Stimulated activated CD8-positive, alpha-beta memory T cell treated with anti-CD3 and anti-CD28 coated beads, Interleukin-15, amount 100 ng/mL, for 48 hours (primary cell): Measurements from ENCODE around the gene AAMP.
"Not testable (repeated sequence)": the region's sequence is repeated elsewhere in the genome, so short reads cannot be mapped to it uniquely, and the experiment has no call there.

ENCODE experiments used
- DNase-seq, 2 donors: peaks; one replicate each; pipeline ENCODE4 v3.0.0-alpha.2; 2020; ENCODE audit warnings: low read depth in 2 of 2

The AAMP gene, protein sequence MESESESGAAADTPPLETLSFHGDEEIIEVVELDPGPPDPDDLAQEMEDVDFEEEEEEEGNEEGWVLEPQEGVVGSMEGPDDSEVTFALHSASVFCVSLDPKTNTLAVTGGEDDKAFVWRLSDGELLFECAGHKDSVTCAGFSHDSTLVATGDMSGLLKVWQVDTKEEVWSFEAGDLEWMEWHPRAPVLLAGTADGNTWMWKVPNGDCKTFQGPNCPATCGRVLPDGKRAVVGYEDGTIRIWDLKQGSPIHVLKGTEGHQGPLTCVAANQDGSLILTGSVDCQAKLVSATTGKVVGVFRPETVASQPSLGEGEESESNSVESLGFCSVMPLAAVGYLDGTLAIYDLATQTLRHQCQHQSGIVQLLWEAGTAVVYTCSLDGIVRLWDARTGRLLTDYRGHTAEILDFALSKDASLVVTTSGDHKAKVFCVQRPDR

DNA sequence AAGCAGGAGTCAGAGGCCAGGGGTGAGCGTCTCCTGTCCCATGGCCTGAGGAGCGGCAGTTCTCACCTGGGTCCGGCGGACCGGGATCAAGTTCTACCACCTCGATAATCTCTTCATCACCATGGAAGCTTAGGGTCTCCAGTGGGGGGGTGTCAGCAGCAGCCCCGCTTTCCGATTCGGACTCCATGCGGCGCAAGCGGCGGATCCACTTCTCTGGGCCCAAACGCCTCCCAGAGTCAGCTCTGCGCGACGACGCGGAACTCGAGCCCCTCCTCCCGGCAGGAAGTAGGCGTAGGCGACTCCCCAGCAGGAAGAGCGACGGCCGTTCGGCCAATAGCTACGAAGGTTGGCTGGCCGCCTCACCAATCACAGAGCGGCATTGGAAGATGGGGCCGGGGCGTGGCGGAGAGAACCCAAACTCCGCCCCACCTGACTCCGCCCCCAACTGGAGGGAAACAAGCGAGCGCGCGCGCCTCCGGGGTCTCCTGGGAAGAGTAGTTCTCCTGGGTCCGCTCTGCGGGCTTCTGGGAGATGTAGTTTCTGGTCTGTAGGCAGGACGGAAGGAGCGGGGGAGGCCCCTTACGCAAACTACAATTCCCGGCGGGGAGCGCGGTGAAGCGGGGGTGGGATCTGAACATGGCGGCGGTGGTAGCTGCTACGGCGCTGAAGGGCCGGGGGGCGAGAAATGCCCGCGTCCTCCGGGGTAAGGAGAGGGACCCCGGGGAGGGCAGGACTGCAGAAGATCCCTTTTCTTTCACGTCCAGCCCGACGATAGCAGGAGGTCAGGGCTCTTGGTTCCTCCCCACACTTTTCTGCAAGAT lies at the start of gene AAMP, which contains the start of gene PNKD:
Gene AAMP, minus strand, starts transcription at position 238 of the 821 bp plus-strand sequence. Its CDS starts 51 bp downstream, at position 187.
Gene PNKD, plus strand, starts transcription at position 620 of the 821 bp plus-strand sequence. Its CDS starts 17 bp downstream, at position 637.
- peak; percentile 100 for DNase-seq

DNA sequence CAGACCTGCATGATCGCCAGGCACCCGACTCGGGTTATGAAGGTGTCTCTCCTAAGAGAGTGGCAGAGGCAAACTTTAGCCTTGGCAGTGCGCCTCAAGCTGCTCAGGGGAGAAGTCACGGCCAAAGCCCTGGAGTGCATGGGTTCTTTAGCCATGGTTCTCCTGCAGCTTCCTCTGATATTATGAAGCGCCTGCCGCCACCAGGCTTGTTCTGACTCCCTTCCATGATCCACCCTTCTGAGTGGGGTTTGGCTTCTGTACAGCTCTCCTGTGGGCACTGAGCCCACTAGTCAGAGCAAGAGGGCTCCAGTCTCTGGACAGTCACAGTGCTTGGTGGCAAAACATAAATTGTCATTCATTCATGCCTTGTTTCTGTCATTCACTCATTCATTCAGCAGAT lies 48.3 kb upstream of the AAMP start:
- DNase-seq: no peak

DNA sequence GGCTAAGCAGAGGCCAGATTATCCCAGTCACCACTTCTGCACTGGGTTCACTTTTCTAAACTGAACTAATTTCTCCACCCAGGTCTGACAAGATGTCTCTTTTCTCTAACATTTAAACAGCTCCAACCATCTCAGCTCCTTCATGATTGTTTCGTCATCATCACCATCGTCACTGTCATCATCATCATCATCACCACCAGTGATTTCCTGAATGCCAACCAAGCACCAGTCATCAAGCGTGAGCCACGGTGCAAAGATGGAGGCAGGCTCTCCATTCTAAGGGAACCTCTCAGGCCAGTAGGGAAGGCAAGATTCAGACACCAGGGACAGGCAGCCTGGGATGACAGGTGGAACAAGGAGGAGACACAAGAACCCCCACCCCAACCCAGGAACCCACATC lies 47.9 kb upstream of the AAMP start:
- no peak for DNase-seq

DNA sequence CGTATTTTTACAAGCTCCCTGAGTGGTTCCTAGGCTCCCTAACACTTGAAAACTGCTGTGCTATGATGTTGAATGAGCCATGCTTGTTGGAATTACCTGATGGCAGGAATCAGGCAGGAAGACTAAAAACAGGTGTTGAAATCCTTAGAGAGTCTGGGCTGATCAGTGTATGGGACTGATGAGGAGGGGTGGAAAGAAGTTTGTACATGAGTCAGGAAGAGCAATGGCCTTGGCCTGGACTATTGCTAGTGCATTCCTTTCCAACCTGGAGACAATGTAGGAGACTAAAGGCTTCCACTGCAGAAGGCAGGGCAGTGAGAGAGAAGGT lies 47.3 kb upstream of the AAMP start:
- DNase-seq: no peak

DNA sequence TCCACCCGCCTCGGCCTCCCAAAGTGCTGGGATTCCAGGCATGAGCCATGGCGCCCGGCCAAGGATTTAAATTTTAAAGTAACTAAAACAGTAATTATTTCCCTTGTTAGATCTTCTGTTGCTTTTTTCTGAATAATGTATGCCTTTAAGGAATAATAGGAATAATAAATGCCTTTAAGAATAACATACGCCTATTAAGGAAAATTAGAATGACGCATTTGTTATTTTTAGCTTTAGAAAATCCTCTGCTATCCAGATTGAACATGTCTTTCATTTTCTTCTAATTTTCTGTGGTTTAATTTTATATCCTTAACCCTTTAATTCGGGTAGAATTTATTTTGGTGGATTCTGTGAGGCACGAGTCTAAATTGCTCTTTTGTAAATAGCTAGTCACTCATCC lies 45.5 kb upstream of the AAMP start:
- no peak for DNase-seq

DNA sequence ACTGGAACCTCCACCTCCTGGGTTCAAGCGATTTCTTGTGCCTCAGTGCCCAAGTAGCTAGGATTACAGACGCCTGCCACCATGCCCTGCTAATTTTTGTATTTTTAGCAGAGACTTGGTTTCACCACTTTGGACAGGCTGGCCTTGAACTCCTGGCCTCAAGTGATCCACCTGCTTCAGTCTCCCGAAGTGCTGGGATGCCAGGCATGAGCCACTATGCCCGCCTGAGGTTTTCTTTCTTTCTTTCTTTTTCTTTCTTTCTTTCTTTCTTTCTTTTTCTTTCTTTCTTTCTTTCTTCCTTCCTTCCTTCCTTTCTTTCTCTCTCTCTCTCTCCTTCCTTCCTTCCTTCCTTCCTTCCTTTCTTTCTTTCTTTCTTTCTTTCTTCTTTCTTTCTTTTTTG lies 44.8 kb upstream of the AAMP start:
- not testable (repeated sequence) for DNase-seq

DNA sequence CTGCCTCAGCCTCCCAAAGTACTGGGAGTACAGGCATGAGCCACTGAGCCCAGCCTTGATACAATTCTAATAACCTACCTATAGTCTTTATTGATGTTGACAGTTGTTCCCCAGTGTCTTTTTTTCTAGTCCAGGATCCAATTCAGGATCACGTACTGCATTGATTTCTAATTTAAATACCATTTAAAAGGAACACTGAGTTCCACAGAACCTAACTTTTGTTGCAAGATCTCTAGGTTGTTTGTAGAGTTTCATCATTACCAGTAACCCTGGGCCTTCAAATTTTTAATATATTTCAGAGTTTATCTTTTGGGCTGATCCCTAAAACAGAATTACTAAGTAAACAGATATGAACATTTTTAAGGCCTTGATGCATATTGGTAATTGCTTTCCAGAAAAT lies 43.4 kb upstream of the AAMP start:
- DNase-seq: no peak

DNA sequence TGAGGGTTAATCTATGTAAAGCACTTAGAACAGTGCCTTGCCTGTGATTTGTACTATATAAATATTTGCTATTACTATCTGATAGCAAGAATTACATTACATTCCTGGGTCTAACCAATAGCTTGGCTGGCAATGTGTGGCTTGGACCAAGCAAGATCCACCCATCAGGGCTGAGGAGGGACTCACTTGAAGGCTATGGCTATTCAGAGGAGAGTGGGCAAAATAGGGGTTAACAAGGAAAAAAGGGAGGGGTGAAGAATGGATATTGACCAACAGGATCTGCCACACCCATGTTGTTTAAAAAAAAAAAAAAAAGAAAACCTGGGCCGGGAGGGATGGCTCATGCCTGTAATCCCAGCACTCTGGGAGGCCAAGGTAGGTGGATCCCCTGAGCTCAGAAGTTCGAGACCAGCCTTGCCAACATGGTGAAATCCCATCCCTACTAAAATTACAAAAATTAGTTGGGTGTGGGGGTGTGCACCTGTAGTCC lies 42.4 kb upstream of the AAMP start:
- no peak for DNase-seq

DNA sequence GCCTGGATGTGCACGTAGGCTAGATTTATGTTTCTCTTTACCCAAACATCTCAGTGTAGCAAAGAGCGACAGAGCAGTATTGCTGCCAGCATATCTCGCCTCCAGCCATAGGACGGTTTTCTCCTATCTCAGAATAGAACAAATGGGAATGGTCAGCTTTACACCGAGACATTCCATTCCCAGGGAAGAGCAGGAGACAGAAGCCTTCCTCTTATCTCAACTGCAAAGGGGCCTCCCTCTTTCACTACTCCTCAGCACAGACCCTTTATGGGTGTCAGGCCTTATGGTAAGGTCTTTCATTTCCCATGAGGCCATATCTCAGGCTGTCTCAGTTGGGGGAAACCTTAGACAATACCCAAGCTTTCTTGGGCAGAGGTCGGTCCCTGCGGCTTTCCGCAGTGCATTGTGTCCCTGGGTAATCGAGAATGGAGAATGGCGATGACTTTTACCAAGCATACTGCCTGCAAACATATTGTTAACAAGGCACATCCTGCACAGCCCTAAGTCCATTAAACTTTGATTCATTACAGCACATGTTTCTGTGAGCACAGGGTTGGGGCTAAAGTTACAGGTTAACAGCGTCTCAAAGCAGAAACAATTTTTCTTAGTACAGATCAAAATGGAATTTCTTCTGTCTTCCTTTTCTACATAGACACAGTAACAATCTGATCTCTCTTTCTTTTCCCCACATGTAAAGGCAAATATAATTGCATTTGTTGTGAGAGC lies 41.8 kb upstream of the AAMP start:
- DNase-seq: not testable (repeated sequence)

DNA sequence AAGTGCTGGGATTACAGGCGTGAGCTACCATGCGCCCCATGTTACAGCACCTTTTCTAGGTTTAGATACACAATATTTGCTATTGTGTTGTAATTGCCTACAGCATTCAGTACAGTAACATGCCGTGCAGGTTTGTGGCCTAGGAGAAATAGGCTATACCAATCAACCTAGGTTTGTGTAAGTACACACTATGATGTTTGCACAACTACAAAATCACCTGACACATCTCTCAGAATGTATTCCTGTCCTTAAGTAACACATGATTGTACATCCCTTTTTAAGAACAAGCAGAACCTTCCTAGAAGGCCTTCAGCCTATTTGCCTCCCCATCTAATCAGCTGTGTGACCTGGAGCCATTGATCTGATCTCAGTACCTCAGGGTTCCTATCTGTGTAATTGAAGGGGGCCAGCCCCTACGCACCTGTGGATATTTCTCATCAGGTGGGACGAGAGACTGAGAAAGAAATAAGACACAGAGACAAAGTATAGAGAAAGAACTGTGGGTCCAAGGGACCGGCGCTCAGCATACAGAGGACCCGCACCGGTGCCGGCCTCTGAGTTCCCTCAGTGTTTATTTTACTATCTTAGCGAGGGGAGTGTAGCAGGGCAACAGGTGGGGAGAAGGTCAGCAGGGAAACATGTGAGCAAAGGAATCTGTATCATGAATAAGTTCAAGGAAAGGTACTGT lies 41.1 kb upstream of the AAMP start:
- DNase-seq: no peak

DNA sequence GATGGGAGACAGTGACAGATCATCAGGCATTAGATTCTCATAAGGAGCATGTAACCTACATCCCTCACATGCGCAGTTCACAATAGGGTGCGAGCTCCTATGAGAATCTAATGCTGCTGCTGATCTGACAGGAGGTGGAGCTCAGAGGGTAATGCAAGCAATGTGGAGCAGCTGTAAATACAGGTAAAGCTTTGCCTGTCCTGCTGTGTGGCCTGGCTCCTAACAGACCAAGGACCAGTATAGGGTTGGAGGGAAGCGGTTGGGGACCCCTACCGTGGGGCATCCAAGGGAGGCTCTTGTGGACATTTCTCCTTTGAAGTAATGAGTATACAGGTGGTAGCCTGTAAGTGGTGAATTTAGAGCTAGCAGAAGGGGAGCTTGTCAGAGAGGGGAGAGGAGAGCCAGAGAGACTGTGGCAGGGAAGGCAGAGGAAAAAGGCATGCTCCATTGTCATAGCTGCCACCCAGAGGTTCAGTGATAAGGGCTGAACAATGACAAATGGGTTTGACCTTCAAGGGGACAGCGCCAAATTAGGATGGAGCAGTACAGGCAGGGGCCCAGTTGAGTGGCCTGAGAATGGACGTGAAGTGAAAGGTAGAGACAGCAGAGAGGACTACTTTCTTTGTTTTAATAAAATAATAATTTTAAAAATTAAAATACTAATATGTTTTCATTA lies 37.6 kb upstream of the AAMP start:
- no peak for DNase-seq

DNA sequence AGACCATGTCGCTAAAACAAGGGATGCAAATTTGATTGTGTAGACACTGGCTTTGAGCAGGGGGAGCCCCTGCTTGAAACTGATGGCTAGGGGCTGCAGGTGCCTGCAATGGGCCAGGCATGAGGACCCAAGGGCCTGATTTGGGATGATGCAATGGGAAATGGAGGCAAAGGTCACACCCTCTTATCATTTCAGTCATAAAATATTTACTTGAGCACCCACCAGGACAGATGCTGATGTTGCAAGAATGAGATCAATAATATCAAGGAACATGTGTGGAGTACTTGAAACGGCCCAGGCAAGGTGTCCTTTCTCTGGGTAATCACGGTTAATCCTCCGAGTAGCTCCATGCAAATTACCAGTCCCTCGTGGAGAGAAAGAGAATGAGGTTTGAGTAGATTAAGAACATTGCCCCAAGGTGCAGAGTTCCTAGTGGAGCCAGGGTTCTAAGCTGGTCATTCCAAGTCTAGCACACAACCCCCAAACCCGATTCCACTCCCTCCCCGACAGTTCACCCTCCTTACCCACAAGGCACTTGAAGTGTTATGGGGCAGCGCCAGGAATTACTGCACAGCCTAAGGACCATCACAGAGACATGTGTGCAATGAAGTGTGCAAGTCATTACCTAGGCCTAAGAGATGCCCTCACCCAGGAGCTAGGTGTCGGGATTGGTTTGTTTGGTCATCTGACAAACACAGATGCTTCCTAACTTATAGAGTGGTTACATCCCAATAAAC lies 36.4 kb upstream of the AAMP start:
- no peak for DNase-seq

DNA sequence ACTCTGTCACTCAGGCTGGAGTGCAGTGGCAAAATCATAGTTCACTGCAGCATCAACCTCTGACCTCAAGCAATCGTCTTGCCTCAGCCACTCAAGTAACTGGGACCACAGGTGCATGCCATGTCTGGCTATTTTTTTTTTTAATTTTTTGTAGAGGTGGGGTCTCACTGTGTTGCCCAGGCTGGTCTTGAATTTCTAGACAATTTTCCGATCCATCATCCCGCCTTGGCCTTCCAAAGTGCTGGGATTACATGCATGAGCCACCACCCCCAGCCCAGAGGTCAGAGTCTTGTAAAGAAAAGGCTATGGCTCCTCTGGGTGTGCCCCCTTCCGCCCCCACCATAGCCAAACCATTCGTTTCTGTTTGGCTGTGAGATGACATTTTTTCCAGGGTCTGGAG lies 35.4 kb upstream of the AAMP start:
- no peak for DNase-seq

DNA sequence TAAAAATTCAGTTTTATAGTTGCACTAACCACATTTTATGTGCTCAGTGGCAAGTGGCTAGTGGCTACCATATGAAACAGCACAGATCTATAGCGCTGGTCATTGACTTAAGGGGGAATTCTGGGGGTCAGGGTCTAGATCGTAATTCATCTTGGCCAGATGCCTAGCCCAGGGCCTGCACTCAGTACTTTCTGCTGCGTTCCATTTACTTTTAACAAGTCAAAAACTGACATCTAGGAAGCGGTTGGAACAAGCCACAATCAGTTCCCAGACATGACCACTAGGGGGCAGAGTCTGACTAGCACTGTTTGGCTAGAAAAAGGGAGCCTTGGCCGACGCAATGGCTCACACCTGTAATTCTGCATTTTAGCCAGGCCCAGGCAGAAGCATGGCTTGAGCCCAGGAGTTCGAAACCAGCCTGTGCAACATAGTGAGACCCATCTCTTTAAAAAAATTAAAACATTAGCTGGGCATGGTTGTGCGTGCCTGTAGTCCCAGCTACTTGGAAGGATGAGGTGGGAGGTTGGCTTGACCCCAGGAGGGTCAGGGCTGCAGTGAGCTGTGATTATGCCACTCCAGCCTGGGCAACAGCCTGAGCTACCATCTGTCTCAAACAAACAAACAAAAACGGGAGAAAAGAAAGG lies 31.4 kb upstream of the AAMP start:
- DNase-seq: peak; percentile 70 to 73

DNA sequence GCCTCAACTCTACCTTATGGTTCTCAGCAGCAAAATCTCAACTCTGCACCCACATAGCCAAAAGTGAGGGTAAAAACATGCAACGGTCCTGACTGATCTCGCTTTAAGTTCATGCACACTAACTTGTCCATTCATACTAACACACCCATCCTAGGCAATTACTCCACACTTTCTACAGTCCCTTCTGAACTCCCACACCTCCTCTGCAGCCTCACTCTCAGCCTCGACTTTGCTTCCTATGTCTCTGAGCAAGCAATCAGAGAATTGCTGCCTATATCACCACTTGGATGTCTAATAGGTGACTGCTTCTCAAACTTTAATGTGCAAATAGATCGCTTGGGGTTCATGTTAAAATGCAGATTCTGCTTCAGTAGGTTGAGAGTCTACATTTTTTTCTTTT lies 30.2 kb upstream of the AAMP start:
- DNase-seq: no peak

DNA sequence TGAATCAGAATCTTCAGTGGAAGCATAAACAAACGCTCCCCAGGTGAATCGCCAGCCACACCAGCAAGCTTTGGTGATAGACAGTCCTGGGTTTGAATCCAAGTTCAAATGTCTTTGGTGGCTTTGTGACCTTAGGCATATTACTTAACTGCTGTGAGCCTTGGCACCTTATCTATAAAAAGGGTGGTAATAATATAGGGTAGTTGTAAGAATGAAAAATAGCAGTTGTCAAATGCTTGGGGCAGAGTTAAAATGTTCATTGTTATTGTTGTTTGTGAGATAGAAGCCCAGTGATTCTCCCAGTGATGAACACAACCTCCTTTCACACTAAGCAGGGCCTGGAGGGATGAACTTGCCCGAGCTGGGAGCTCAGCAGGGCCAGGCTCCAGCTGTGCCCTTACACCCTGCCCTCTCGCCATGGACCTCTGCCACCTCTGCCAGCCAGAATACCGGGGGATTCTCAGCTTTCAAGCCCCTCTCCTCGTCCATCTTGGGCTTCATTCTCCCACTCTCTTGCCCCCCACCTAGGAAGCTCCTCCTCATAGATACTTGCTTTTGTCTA lies 28.5 kb upstream of the AAMP start:
- DNase-seq: no peak

DNA sequence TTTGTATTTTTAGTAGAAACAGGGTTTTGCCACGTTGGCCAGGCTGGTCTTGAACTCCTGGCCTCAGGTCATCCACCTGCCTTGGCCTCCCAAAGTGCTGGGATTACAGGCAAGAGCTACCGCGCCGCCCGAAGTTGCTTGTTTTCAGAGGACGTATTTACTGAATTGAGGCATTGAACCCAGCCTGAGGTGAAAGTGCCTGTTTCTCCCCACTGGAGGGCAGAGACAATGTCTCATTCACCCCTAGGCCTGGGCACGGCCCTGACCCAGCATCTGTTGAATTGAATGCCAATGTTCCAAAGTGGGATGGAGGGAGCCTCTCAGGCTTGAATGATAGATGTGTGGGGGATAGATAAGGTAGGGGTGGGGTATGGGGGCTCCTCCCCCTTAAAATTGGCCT lies 26.9 kb upstream of the AAMP start:
- DNase-seq: no peak

DNA sequence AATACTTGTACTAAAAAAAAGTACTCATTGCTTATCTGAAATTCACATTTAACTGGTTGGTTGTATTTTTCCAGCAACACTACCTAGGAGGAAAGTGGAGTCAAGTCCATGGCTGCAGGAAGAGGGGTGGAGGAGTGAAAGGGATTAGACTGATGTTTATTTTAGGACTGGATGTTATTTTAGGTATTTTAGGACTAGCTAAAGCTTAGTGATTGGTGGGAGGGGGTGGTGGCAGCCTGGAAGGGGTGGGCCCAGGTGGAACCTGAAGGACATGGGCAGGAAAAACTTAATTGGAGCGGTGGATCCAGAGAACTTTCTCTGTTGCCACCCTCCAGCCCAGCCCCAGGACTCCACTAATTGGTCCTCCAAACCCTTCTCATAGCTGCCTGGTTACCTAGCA lies 26.3 kb upstream of the AAMP start:
- no peak for DNase-seq

DNA sequence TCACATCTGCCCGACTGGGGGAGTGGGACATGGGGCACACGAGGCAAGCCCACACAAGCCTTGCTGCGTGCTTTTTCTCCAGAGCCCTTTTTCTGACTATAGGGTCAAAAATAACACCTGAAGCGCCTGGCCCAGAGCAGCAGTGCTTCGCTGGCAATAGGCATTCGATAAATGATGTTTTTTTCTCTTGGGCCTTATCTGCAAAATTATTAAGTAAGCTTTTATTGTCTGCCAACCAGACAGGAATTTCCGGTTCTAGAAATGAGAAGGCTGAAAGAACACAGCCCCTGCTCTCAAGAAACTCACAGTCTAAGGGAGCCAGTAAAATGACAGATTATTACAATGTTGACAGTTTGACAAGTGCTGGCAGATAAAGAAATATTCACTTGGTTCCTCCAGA lies 25.1 kb upstream of the AAMP start:
- no peak for DNase-seq
